HEK293T (cell line): Measurements from ENCODE around the gene NACA.

Experiments used
- CTCF ChIA-PET: fragments of 350-600 bp; formaldehyde crosslinking; extraction: SDS; loops from one replicate; lab custom pipeline; 2021; ENCODE audit warnings: antibody characterized with exemption, inconsistent platforms; lab: Yijun Ruan, JAX
- POLR2A ChIA-PET: fragments of 350-600 bp; formaldehyde crosslinking; extraction: SDS; loops from one replicate; lab custom pipeline; 2020; ENCODE audit warnings: antibody characterized with exemption, inconsistent platforms; lab: Yijun Ruan, JAX
- DNase-seq: peaks from one replicate; pipeline ENCODE4 v3.0.0; 2012; ENCODE audit warnings: mixed read lengths; ENCODE audit errors: extremely low spot score
- ARNT ChIP-seq: fragments of 450-650 bp; IDR thresholded peaks from 2 replicates; pipeline ENCODE4 v1.6.1; 2017; ENCODE audit warnings: mild to moderate bottlenecking
- BHLHE40 ChIP-seq: fragments of 450-650 bp; IDR thresholded peaks from 2 replicates; pipeline ENCODE4 v1.6.1; 2016; ENCODE audit warnings: mild to moderate bottlenecking, moderate library complexity, borderline replicate concordance
- CTBP1 ChIP-seq: fragments of 450-650 bp; IDR thresholded peaks from 2 replicates; pipeline ENCODE4 v1.6.1; 2016; ENCODE audit warnings: borderline replicate concordance
- ELF4 ChIP-seq: fragments of 450-650 bp; IDR thresholded peaks from 2 replicates; pipeline ENCODE4 v1.6.1; 2017; ENCODE audit warnings: antibody characterized with exemption
- FOXA1 ChIP-seq: fragments of 450-650 bp; IDR thresholded peaks from 2 replicates; pipeline ENCODE4 v1.6.1; 2016; ENCODE audit warnings: mild to moderate bottlenecking
- FOXK2 ChIP-seq: fragments of 450-650 bp; IDR thresholded peaks from 2 replicates; pipeline ENCODE4 v1.6.1; 2016; ENCODE audit warnings: mild to moderate bottlenecking
- FOXM1 ChIP-seq: fragments of 450-650 bp; IDR thresholded peaks from 2 replicates; pipeline ENCODE4 v1.6.1; 2017; ENCODE audit warnings: mild to moderate bottlenecking, borderline replicate concordance
- HDGF ChIP-seq: fragments of 450-650 bp; IDR thresholded peaks from 2 replicates; pipeline ENCODE4 v1.6.1; 2017; ENCODE audit warnings: antibody characterized with exemption, borderline replicate concordance
- L3MBTL2 ChIP-seq: fragments of 450-650 bp; conservative IDR thresholded peaks from 2 replicates; pipeline ENCODE4 v1.6.1; 2016; ENCODE audit warnings: mild to moderate bottlenecking
- LEF1 ChIP-seq: fragments of 450-650 bp; IDR thresholded peaks from 2 replicates; pipeline ENCODE4 v1.6.1; 2017; ENCODE audit warnings: mild to moderate bottlenecking, borderline replicate concordance
- NFRKB ChIP-seq: fragments of 450-650 bp; IDR thresholded peaks from 2 replicates; pipeline ENCODE4 v1.6.1; 2016; ENCODE audit warnings: mild to moderate bottlenecking, moderate library complexity
- SP1 ChIP-seq: fragments of 450-650 bp; IDR thresholded peaks from 2 replicates; pipeline ENCODE4 v1.6.1; 2017
- SUZ12 ChIP-seq: fragments of 450-650 bp; IDR thresholded peaks from 2 replicates; pipeline ENCODE4 v1.6.1; 2016; ENCODE audit warnings: mild to moderate bottlenecking
- TARDBP ChIP-seq: fragments of 450-650 bp; IDR thresholded peaks from 2 replicates; pipeline ENCODE4 v1.6.1; 2016
- ZNF384 ChIP-seq: fragments of 450-650 bp; IDR thresholded peaks from 2 replicates; pipeline ENCODE4 v1.6.1; 2016
- TF ChIP-seq, protein P1 (sequence below): fragments of 450-650 bp; IDR thresholded peaks from 2 replicates; pipeline ENCODE4 v1.6.1; 2016

Gene NACA

DNA sequence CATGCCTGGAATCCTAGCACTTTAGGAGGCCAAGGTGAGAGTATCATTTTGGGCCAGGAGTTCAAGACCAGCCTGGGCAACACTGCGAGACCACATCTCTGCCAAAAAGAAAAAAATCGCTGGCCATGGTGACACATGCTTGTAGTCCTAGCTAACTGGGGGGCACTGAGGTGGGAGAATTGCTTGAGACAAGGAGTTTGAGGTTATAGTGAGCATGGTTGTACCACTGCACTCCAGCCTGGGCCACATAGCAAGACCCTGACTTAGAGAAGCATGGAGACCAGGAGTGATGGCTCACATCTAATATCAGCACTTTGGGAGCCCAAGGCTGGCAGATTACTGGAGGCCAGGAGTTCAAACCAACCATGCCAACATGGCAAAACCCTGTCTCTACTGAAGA lies 46.2 kb downstream of the NACA start:
- TF ChIP-seq ARNT, result no peak
- no peak for TF ChIP-seq NFRKB
- TF ChIP-seq ELF4, result no peak
- no peak for TF ChIP-seq LEF1
- no peak for TF ChIP-seq CTBP1
- no peak for TF ChIP-seq SUZ12
- TF ChIP-seq SP1, result no peak
- no peak for TF ChIP-seq BHLHE40
- TF ChIP-seq, protein P1, sequence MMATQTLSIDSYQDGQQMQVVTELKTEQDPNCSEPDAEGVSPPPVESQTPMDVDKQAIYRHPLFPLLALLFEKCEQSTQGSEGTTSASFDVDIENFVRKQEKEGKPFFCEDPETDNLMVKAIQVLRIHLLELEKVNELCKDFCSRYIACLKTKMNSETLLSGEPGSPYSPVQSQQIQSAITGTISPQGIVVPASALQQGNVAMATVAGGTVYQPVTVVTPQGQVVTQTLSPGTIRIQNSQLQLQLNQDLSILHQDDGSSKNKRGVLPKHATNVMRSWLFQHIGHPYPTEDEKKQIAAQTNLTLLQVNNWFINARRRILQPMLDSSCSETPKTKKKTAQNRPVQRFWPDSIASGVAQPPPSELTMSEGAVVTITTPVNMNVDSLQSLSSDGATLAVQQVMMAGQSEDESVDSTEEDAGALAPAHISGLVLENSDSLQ, result no peak
- TF ChIP-seq FOXM1, result no peak
- no peak for TF ChIP-seq HDGF
- no peak for TF ChIP-seq FOXA1
- no peak for TF ChIP-seq FOXK2
- no peak for TF ChIP-seq TARDBP
- no peak for TF ChIP-seq ZNF384
- no peak for TF ChIP-seq L3MBTL2
- CTCF ChIA-PET, result no interaction called here
- POLR2A ChIA-PET, result interaction anchor here (1.1 to 7.8 kb wide), 4 partner anchors 10 to 47 kb away, joined by 3 to 39 read pairs (median 15); partner anchors contain the start of genes ATP5F1B, NACA and PTGES3
- no peak for DNase-seq

DNA sequence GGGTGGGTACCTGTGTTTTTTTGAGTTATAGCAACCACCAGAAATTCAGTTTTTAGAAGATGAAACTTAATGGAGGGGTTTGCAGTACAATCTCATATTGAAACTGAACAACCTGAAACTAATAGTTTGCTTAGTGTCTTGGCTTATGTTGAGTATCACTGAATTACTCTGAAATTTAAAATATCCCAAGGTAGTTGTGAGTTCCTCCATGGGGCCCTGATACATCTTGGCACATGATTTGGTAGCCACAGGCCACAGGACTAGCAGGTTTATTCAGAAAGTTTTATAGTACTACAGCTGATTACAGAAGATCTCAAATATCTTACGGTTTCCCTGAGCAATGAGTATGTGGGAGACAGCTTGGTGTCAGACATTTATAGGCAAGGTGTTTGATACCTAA lies 47.4 kb downstream of the NACA start:
- CTCF ChIA-PET, result interaction anchor here (2.0 kb wide), 1 partner anchor 41 kb away, joined by 6 read pairs; no protein-coding TSS in a partner anchor
- POLR2A ChIA-PET, result interaction anchor here (2.0 to 7.8 kb wide), 4 partner anchors 11 to 48 kb away, joined by 4 to 39 read pairs (median 15); partner anchors contain the start of genes ATP5F1B, NACA and PTGES3
- no peak for TF ChIP-seq LEF1
- TF ChIP-seq SUZ12, result no peak
- TF ChIP-seq FOXK2, result no peak
- TF ChIP-seq L3MBTL2, result no peak
- TF ChIP-seq ZNF384, result no peak
- no peak for TF ChIP-seq ARNT
- TF ChIP-seq ELF4, result no peak
- TF ChIP-seq FOXA1, result no peak
- TF ChIP-seq FOXM1, result no peak
- TF ChIP-seq SP1, result no peak
- TF ChIP-seq HDGF, result no peak
- no peak for TF ChIP-seq BHLHE40
- no peak for TF ChIP-seq NFRKB
- TF ChIP-seq, protein P1, result no peak
- no peak for TF ChIP-seq CTBP1
- no peak for TF ChIP-seq TARDBP
- no peak for DNase-seq

DNA sequence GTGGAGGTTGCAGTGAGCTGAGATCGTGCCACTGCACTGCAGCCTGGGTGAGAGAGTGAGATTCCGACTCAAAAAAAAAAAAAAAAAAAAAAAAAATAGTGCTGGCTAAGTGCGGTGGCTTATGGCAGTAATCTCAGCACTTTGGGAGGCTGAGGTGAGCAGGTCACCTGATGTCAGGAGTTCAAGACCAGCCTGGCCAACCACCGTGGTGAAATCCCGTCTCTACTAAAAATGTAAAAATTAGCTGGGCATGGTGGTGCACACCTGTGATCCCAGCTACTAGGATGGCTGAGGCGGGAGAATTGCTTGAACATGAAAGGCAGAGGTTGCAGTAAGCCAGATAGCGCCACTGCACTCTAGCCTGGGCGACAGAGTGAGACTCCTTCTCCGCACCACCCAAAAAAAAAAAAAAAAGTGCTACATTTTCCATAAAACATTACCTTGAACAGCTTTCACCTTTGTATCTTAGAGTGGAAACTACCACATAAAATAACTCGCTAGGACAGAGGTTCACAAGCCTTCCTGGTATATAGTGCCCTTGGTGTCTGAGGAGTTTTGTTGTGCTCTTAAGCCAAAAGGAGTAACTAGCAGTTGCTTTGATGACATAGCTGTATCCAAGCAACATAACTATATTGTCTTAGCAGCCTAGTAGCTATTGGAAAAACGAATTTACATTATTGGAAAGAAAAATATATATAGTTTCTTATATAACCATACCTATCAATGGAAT lies 48.1 kb downstream of the NACA start:
- TF ChIP-seq CTBP1, result no peak
- no peak for DNase-seq
- CTCF ChIA-PET, result interaction anchor here (2.0 kb wide), 1 partner anchor 40 kb away, joined by 6 read pairs; no protein-coding TSS in a partner anchor
- POLR2A ChIA-PET, result interaction anchor here (2.0 to 7.8 kb wide), 4 partner anchors 12 to 48 kb away, joined by 4 to 39 read pairs (median 15); partner anchors contain the start of genes ATP5F1B, NACA and PTGES3

DNA sequence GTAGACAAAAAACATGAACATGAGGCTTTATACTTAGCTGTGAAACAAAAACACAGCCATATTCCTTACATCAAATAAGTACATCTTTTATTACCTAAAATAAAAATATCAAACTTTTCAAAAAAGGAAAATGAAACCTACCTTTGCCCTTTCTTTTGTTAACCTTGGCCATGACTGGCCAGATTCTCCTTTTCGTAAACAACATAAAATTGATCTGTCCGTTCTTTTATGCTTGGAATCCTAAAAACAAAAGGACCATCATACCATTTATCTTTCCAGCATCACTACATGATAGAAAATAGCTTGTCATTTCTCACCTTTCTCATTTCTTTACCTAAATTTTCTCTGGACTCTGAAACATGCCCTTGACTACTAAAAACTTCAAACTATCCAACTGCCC lies 53.5 kb downstream of the NACA start:
- POLR2A ChIA-PET, result interaction anchor here (1.3 to 2.0 kb wide), 4 partner anchors 11 to 54 kb away, joined by 4 to 12 read pairs (median 6); partner anchors contain the start of genes ATP5F1B, NACA and PTGES3

DNA sequence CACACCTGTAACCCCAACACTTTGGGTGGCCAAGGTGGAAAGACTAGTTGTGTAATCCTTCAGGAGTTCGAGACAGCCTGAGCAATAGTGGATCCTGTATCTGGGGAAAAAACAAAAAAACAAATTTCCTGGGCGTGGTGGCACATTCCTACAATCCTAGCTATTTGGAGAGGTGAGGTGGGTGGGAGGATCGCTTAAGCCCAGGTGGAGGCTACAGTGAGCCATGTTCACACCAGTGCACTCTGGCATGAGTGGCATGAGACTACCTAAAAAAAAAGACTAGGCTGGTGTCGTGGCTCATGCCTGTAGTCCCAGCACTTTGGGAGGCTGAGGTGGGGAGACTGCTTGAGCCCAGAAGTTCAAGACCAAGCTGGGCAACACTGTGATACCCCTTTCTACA lies 54.3 kb downstream of the NACA start:
- TF ChIP-seq BHLHE40 (no peak), NFRKB (no peak), SUZ12 (no peak), SP1 (no peak), HDGF (no peak), FOXM1 (no peak), TARDBP (no peak), CTBP1 (no peak)
- ChIA-PET POLR2A (interaction anchor here (1.3 to 2.0 kb wide), 4 partner anchors 12 to 55 kb away, joined by 4 to 12 read pairs (median 6); partner anchors contain the start of genes ATP5F1B, NACA and PTGES3), CTCF (interaction anchor here (0.5 to 0.9 kb wide), 2 partner anchors 13 to 456 kb away, joined by 3 read pairs; no protein-coding TSS in a partner anchor)

More for the DNA sequence above, 53.5 kb downstream of the NACA start:
- no peak for DNase-seq
- CTCF ChIA-PET, result interaction anchor here (0.9 kb wide), 1 partner anchor 12 kb away, joined by 3 read pairs; no protein-coding TSS in a partner anchor
- TF ChIP-seq CTBP1, result no peak
- TF ChIP-seq ELF4, result no peak
- no peak for TF ChIP-seq SUZ12
- TF ChIP-seq LEF1, result no peak
- no peak for TF ChIP-seq ARNT
- no peak for TF ChIP-seq NFRKB
- TF ChIP-seq FOXK2, result no peak
- TF ChIP-seq, protein P1, result no peak
- TF ChIP-seq SP1, result no peak

DNA sequence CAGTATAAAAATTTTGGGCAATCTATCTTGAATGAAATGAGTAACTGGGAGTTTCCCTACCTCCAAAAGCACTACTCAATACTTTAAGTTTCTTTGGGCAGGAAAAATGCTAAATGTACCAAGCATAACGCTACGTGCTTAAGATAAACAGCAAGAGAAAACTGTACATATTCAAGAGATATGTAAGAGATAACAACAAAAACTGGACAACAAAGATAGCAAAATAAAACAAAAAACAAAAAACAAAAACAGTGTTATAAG lies 57.0 kb downstream of the NACA start:
- no peak for DNase-seq
- ChIA-PET POLR2A (no interaction called here), CTCF (interaction anchor here (0.6 to 1.2 kb wide), 2 partner anchors 31 to 444 kb away, joined by 3 read pairs; no protein-coding TSS in a partner anchor)
- TF ChIP-seq HDGF, result no peak
- TF ChIP-seq FOXA1, result no peak
- no peak for TF ChIP-seq FOXK2
- TF ChIP-seq ZNF384, result no peak
- TF ChIP-seq L3MBTL2, result no peak
- TF ChIP-seq ARNT, result no peak
- TF ChIP-seq BHLHE40, result no peak
- TF ChIP-seq SP1, result no peak
- no peak for TF ChIP-seq LEF1
- TF ChIP-seq ELF4, result no peak
- no peak for TF ChIP-seq CTBP1
- no peak for TF ChIP-seq NFRKB
- TF ChIP-seq FOXM1, result no peak
- TF ChIP-seq, protein P1, result no peak
- no peak for TF ChIP-seq SUZ12
- no peak for TF ChIP-seq TARDBP

More for the DNA sequence above, 54.3 kb downstream of the NACA start:
- DNase-seq, result no peak
